Measurements from ENCODE around the gene UPK2.

Gene UPK2

DNA sequence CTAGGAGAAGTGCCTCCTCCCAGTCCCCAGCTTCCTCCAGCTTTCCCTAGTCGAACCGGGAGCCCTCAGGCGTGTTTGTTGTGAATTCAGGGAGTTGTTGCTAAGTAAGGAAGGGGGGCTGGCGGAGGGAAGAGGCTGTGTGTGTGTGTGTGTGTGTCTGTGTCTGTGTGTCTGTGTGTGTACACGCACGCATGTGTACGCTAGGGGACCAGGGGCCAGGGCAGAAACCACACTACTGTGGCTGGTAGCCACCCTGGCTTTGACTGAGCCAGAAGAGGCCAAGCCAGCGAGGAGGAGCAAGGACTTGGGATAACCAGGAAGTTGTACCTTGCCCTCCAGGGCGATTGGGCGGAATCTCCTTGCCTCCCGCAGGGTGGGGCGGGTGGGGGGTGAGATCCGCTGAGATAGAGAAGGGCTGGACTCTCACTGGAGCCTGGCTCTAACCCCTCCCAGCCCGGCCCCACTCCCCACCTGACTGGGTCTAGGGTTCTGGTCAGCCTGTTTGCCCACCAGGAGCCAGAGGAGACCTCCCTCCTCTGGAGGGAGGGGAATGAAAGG is 37.9 kb upstream of the UPK2 start:
- Histone ChIP-seq H2BK5ac (ENCODE audit: low read length) (peak overlapping the region; percentile 92), H3K18ac (ENCODE audit: low read length) (peak overlapping the region; percentile 94), H3K36me3 (replicated peaks in 1 of 2; ENCODE audit: control insufficient read depth in 2 of 2, insufficient read depth in 2 of 2, low read length in 2 of 2) (no peaks in the 10 kb centered on the region), H3K9ac (ENCODE audit: low read depth, low read length, poor library complexity) (peak overlapping the region; percentile 82), H3K4me2 (ENCODE audit: insufficient read depth, low read length, poor library complexity, severe bottlenecking) (peak overlapping the region; percentile 35), H3K4ac (ENCODE audit: low read length) (peak overlapping the region; percentile 69), H3K4me1 (ENCODE audit: control insufficient read depth in 2 of 2, insufficient read depth in 1 of 2, low read depth in 1 of 2, low read length in 2 of 2) (peaks cover 75 to 78% of the 10 kb centered on the region in 2 donors), H3K27me3 (ENCODE audit: control insufficient read depth in 3 of 3, insufficient read depth in 3 of 3, low read depth in 1 of 3, low read length in 3 of 3) (no peaks in the 10 kb centered on the region), H3K14ac (ENCODE audit: low read length) (peak overlapping the region; percentile 49), H4K8ac (ENCODE audit: low read depth, low read length) (no peak overlapping the region), H2BK12ac (ENCODE audit: low read length) (peak overlapping the region; percentile 52), H2AK5ac (ENCODE audit: low read depth, low read length) (peak overlapping the region; percentile 97), H2BK15ac (ENCODE audit: low read length) (peak overlapping the region; percentile 91), H4K91ac (ENCODE audit: low read depth, low read length, poor library complexity) (no peak overlapping the region), H2AFZ (ENCODE audit: low read length) (no peak overlapping the region), H3K4me3 (ENCODE audit: low read length in 2 of 2) (no peak overlapping the region), H3K27ac (replicated peaks; ENCODE audit: low read length) (peak overlapping the region; percentile 75), H2BK120ac (ENCODE audit: low read depth, low read length) (peak overlapping the region; percentile 57), H3K23ac (ENCODE audit: low read depth, low read length, poor library complexity) (peak overlapping the region; percentile 63), H3K79me1 (ENCODE audit: low read depth, low read length) (peaks cover 19% of the 10 kb centered on the region), H3K9me3 (replicated peaks in 1 of 2; ENCODE audit: control insufficient read depth in 2 of 2, insufficient read depth in 1 of 2, low read depth in 1 of 2, low read length in 2 of 2) (no peaks in the 10 kb centered on the region)
- no peak for DNase-seq (ENCODE audit: low spot score)
- no CpG with 5 or more reads among the region's 14 CpGs for WGBS, 2 donors (ENCODE audit: extremely low coverage in 2 of 2, insufficient read length in 2 of 2, insufficient replicate concordance in 1 of 2)

DNA sequence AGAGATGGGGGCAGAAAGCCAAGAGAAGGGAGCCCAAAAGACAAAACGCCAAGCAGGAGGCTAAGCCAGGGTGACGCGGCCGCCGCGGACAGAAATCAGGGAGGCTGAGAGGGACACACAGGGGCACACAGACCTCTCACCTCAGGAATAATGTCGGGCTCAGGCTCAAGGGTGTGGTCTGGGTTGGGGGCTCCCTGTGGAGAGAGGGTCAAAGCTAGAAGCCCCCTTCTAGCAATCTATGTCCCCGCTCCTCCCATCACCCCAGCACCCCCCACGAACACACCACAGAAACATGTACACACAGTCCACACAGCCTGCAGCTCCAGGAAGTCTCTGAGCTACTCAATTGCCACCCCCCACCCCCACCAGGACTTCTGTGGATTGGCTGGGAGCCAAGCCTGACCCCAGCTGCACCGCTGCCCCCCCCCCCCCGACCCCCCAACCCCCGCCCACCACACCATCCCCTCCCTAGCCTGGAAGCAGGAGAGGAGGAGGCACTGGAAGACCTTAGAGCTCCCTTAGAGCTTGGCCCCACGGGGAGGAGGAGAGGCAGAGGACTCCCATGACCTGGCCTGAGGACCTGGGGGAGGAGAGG is 37.3 kb upstream of the UPK2 start:
- H2AFZ ChIP-seq (ENCODE audit: low read length) = no peak overlapping the region
- no peak overlapping the region for H4K91ac ChIP-seq (ENCODE audit: low read depth, low read length, poor library complexity)
- H3K4me1 ChIP-seq (ENCODE audit: control insufficient read depth in 2 of 2, insufficient read depth in 1 of 2, low read depth in 1 of 2, low read length in 2 of 2) = peaks cover 81 to 82% of the 10 kb centered on the region in 2 donors
- H2BK120ac ChIP-seq (ENCODE audit: low read depth, low read length) = peak overlapping the region; percentile 62
- peak overlapping the region; percentile 49 for H3K14ac ChIP-seq (ENCODE audit: low read length)
- WGBS, 2 donors (ENCODE audit: extremely low coverage in 2 of 2, insufficient read length in 2 of 2, insufficient replicate concordance in 1 of 2) = no CpG with 5 or more reads among the region's 13 CpGs
- no peaks in the 10 kb centered on the region for H3K27me3 ChIP-seq (ENCODE audit: control insufficient read depth in 3 of 3, insufficient read depth in 3 of 3, low read depth in 1 of 3, low read length in 3 of 3)
- H3K4me2 ChIP-seq (ENCODE audit: insufficient read depth, low read length, poor library complexity, severe bottlenecking) = peak overlapping the region; percentile 40
- H2AK5ac ChIP-seq (ENCODE audit: low read depth, low read length) = peak overlapping the region; percentile 97
- H2BK15ac ChIP-seq (ENCODE audit: low read length) = peak overlapping the region; percentile 91
- peaks cover 23% of the 10 kb centered on the region for H3K79me1 ChIP-seq (ENCODE audit: low read depth, low read length)
- H2BK5ac ChIP-seq (ENCODE audit: low read length) = peak overlapping the region; percentile 92
- peak overlapping the region; percentile 44 for H3K9ac ChIP-seq (ENCODE audit: low read depth, low read length, poor library complexity)
- H3K27ac ChIP-seq (replicated peaks; ENCODE audit: low read length) = peak overlapping the region; percentile 90
- H3K36me3 ChIP-seq (replicated peaks in 1 of 2; ENCODE audit: control insufficient read depth in 2 of 2, insufficient read depth in 2 of 2, low read length in 2 of 2) = no peaks in the 10 kb centered on the region
- peak overlapping the region; percentile 94 for H3K18ac ChIP-seq (ENCODE audit: low read length)
- peak overlapping the region; percentile 69 for H3K4ac ChIP-seq (ENCODE audit: low read length)
- no peak overlapping the region for H4K8ac ChIP-seq (ENCODE audit: low read depth, low read length)
- no peak overlapping the region for H2BK12ac ChIP-seq (ENCODE audit: low read length)
- no peaks in the 10 kb centered on the region for H3K9me3 ChIP-seq (replicated peaks in 1 of 2; ENCODE audit: control insufficient read depth in 2 of 2, insufficient read depth in 1 of 2, low read depth in 1 of 2, low read length in 2 of 2)
- no peak overlapping the region for H3K23ac ChIP-seq (ENCODE audit: low read depth, low read length, poor library complexity)
- H3K4me3 ChIP-seq (ENCODE audit: low read length in 2 of 2) = no peak overlapping the region
- no peak for DNase-seq (ENCODE audit: low spot score)

DNA sequence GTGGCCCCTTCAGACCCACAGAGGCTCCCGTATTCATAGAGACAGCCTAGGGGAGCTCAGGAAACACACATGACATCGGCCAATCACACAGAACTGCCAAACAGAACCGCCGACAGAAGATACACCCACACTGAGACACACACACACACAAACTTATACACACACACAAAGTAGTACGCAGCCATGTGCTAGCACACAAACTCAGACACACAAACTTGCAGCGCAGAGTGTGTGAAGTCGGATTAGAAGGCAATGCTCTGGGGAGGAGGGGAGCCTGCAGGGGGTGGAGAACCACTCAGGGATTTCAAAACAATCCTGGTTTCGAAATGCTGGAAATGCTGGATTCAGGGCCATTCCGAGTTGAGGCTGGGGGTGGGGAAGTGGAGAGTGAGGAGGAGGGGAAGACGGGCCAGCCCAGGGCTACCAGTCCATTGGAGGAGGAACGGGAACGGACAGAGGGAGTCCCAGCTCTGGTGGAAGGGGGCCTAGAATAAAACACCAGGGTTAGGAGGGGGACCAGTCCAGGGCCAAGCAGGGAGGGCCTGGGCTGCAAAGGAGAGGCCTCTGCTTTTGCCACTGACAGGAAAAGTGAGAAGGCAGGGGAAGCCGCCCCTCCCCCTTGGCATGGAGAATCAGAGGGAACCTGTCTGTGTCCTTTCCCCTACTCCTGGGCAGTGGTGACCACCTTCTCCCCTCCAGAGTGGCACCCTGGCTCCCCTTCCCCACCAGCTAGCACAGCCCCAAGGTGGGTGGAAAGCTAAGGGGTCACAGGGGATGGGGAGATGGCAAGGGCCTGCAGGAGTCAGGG is 34.8 kb upstream of the UPK2 start:
- H2AK5ac ChIP-seq (ENCODE audit: low read depth, low read length) = peak overlapping the region; percentile 90
- H3K9ac ChIP-seq (ENCODE audit: low read depth, low read length, poor library complexity) = peak overlapping the region; percentile 37
- H3K4me1 ChIP-seq (ENCODE audit: control insufficient read depth in 2 of 2, insufficient read depth in 1 of 2, low read depth in 1 of 2, low read length in 2 of 2) = peaks cover 75 to 86% of the 10 kb centered on the region in 2 donors
- peak overlapping the region; percentile 64 for H3K14ac ChIP-seq (ENCODE audit: low read length)
- H2BK15ac ChIP-seq (ENCODE audit: low read length) = peak overlapping the region; percentile 82
- H3K4me2 ChIP-seq (ENCODE audit: insufficient read depth, low read length, poor library complexity, severe bottlenecking) = peak overlapping the region; percentile 56
- peak overlapping the region; percentile 98 for H3K18ac ChIP-seq (ENCODE audit: low read length)
- H3K27ac ChIP-seq (replicated peaks; ENCODE audit: low read length) = peak overlapping the region; percentile 90
- no peak overlapping the region for H2AFZ ChIP-seq (ENCODE audit: low read length)
- H4K8ac ChIP-seq (ENCODE audit: low read depth, low read length) = no peak overlapping the region
- DNase-seq (ENCODE audit: low spot score) = no peak
- peak overlapping the region; percentile 100 for H2BK12ac ChIP-seq (ENCODE audit: low read length)
- H2BK5ac ChIP-seq (ENCODE audit: low read length) = peak overlapping the region; percentile 94
- peak overlapping the region; percentile 98 for H2BK120ac ChIP-seq (ENCODE audit: low read depth, low read length)
- peaks cover 33% of the 10 kb centered on the region for H3K79me1 ChIP-seq (ENCODE audit: low read depth, low read length)
- peak overlapping the region; percentile 85 for H4K91ac ChIP-seq (ENCODE audit: low read depth, low read length, poor library complexity)
- H3K4ac ChIP-seq (ENCODE audit: low read length) = peak overlapping the region; percentile 93
- H3K36me3 ChIP-seq (replicated peaks in 1 of 2; ENCODE audit: control insufficient read depth in 2 of 2, insufficient read depth in 2 of 2, low read length in 2 of 2) = no peaks in the 10 kb centered on the region
- H3K9me3 ChIP-seq (replicated peaks in 1 of 2; ENCODE audit: control insufficient read depth in 2 of 2, insufficient read depth in 1 of 2, low read depth in 1 of 2, low read length in 2 of 2) = no peaks in the 10 kb centered on the region
- H3K27me3 ChIP-seq (ENCODE audit: control insufficient read depth in 3 of 3, insufficient read depth in 3 of 3, low read depth in 1 of 3, low read length in 3 of 3) = no peaks in the 10 kb centered on the region
- WGBS, 2 donors (ENCODE audit: extremely low coverage in 2 of 2, insufficient read length in 2 of 2, insufficient replicate concordance in 1 of 2) = no CpG with 5 or more reads among the region's 13 CpGs
- peak overlapping the region; percentile 75 for H3K23ac ChIP-seq (ENCODE audit: low read depth, low read length, poor library complexity)
- H3K4me3 ChIP-seq (ENCODE audit: low read length in 2 of 2) = peak overlapping the region in 1 of 2 donors; percentile 45
